Neutrophil (primary cell): ENCODE results near the gene FANCF.

Experiments
- H3K27ac ChIP-seq: fragments of 200-600 bp; sonication (generic); 2 replicates; pipeline ENCODE4 v1.5.1; 2016; ENCODE audit warnings: mild to moderate bottlenecking, moderate library complexity
- H3K27me3 ChIP-seq: fragments of 200-600 bp; sonication (generic); 2 replicates; pipeline ENCODE4 v1.6.0; 2016; ENCODE audit warnings: mild to moderate bottlenecking
- H3K36me3 ChIP-seq: fragments of 200-600 bp; sonication (generic); 2 replicates; pipeline ENCODE4 v1.5.1; 2017
- H3K4me1 ChIP-seq, 2 experiments: fragments of 200-600 bp in 1 of 2; sonication (generic) in 1 of 2; 1 replicate in 1 of 2; 2 replicates in 1 of 2; pipeline versions ENCODE4 v1.5.1 to v1.6.1; 2013 to 2016; ENCODE audit warnings: low read depth in 1 of 2, low read length in 1 of 2, mild to moderate bottlenecking in 1 of 2, moderate library complexity in 1 of 2; ENCODE audit not compliant: control insufficient read depth in 1 of 2, insufficient read depth in 1 of 2
- H3K4me3 ChIP-seq, 2 experiments: fragments of 200-600 bp in 1 of 2; sonication (generic) in 1 of 2; 1 replicate in 1 of 2; 2 replicates in 1 of 2; pipeline ENCODE4 v1.5.1; 2013 to 2016; ENCODE audit warnings: low read depth in 1 of 2, low read length in 1 of 2, mild to moderate bottlenecking in 1 of 2, moderate library complexity in 1 of 2
- H3K9me3 ChIP-seq: fragments of 200-600 bp; sonication (generic); 2 replicates; pipeline ENCODE4 v1.5.1; 2016
- TF ChIP-seq, protein P1 (sequence below): fragments of 200-600 bp; sonication (generic); IDR thresholded peaks from 2 replicates; pipeline ENCODE4 v1.5.1; 2016; ENCODE audit warnings: antibody characterized with exemption

FANCF gene

DNA sequence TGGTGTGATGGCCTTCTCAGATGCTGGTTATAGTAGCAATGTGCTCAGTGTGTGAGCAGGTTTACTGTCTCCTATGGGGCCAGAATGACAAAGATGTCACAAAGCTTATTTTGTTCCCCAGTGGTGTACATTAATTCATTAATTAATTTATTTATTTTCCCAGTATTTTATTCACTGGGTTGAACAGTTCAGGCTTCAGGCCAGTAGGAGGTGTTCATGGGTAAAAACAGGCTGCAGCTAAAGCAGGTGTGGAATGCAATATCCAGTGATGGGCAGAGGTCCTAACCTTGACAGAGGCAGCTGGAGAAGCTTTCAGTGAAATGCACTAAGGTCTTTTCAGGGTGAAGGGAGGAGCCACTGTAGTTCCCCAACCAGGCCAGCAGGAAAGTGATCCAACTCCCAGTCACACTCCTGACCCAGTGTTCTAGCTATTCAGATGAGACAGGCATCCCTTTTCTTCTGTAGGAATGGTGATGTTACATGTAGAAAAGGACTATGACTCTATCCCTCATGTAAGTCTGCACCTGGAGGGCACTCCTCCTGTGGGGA, 7.8 kb upstream of the FANCF start:
- TF ChIP-seq, protein P1, sequence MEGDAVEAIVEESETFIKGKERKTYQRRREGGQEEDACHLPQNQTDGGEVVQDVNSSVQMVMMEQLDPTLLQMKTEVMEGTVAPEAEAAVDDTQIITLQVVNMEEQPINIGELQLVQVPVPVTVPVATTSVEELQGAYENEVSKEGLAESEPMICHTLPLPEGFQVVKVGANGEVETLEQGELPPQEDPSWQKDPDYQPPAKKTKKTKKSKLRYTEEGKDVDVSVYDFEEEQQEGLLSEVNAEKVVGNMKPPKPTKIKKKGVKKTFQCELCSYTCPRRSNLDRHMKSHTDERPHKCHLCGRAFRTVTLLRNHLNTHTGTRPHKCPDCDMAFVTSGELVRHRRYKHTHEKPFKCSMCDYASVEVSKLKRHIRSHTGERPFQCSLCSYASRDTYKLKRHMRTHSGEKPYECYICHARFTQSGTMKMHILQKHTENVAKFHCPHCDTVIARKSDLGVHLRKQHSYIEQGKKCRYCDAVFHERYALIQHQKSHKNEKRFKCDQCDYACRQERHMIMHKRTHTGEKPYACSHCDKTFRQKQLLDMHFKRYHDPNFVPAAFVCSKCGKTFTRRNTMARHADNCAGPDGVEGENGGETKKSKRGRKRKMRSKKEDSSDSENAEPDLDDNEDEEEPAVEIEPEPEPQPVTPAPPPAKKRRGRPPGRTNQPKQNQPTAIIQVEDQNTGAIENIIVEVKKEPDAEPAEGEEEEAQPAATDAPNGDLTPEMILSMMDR: no peak
- Histone ChIP-seq H3K9me3 (no peaks in the 10 kb centered on the region), H3K27ac (no peak overlapping the region), H3K36me3 (no peaks in the 10 kb centered on the region), H3K4me3 (no peak overlapping the region), H3K27me3 (no peaks in the 10 kb centered on the region), H3K4me1 (no peaks in the 10 kb centered on the region)

DNA sequence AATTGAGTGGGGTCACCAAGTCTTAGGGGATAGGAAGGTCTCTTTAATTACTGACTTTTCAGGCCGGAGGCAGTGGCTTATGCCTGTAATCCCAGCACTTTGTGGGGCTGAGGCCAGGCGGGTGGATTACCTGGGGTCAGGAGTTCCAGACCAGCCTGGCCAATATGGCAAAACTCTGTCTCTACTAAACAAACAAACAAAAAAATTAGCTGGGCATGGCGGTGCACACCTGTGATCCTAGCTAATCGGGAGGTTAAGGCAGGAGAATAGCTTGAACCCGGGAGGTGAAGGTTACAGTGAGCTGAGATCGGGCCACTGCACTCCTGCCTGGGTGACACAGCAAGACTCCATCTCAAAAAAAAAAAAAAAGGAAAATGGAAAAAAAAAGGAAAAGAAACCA, 1.8 kb upstream of the FANCF start:
- Histone ChIP-seq H3K27ac (no peak overlapping the region), H3K4me1 (peaks cover 17 to 18% of the 10 kb centered on the region in 2 experiments), H3K27me3 (no peaks in the 10 kb centered on the region), H3K36me3 (no peaks in the 10 kb centered on the region), H3K9me3 (no peaks in the 10 kb centered on the region), H3K4me3 (no peak overlapping the region)
- TF ChIP-seq, protein P1: no peak

DNA sequence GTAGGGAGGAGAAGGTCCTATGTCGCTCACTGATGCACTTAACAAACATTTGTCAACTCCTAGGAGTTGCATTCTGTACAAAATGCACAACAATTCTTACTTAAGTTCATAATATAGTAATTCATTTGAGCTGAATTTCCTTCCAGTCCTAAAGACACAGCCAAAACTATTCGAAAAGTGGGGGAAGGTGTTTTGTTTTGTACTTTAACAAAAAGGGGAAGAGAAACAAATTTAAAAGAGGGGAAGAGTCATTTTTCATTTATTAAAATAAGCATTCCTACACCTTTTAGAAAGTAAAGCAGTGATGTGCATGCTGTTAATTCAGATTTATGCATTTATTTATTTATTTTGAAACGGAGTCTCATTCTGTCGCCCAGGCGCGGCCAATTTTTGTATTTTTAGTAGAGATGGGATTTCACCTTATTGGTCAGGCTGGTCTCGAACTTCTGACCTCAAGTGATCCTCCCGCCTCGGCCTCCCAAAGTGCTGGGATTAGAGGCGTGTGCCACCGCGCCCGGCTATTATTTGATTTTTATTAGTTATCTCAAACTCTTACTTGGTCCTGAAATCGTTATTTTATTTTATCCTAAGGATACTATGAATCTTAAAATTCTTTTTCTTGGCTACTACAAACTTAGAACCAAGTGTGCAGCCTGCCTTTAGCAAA, 1.1 kb upstream of the FANCF start:
- Histone ChIP-seq H3K9me3 (no peaks in the 10 kb centered on the region), H3K36me3 (no peaks in the 10 kb centered on the region), H3K4me3 (no peak overlapping the region), H3K4me1 (peaks cover 17 to 18% of the 10 kb centered on the region in 2 experiments), H3K27me3 (no peaks in the 10 kb centered on the region), H3K27ac (peak overlapping the region; percentile 80)
- TF ChIP-seq, protein P1: no peak

DNA sequence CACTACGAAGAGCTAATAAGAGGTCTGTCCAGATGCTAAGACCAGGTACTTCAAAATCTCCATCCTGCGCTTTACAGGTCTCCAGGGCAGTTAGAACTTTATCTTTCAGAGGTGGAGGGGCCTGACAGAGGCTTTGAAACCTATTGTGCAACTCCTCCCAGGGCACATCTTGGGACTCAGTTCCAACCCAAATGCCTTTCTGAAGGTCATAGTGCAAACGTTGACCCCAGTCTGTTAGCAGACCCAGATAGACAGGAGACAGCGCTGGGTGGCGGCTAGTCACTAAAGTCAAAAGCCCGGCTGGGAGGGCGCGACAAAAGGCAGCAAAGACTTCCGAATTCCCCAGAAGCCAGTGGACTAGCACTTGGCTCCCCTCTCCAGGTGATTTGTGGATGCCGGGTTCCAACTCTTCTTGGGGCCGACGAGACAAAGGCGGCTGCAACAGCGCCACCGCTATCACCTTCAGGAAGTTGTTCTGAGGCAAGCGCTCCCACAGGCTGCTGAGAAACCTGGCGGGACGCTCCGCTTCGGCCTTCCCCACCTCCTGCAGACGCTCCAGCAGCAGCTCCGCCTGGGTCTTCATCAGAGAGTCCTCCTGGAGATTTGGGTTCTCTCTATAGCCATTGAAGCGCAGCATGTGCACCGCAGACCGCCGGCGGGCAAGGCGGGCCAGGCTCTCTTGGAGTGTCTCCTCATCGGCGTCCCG, 728 bp downstream of the FANCF start:
- H3K36me3 ChIP-seq: no peaks in the 10 kb centered on the region
- H3K27me3 ChIP-seq: no peaks in the 10 kb centered on the region
- TF ChIP-seq, protein P1: no peak
- peaks cover 17 to 18% of the 10 kb centered on the region in 2 experiments for H3K4me1 ChIP-seq
- no peaks in the 10 kb centered on the region for H3K9me3 ChIP-seq
- H3K4me3 ChIP-seq: peak overlapping the region; percentile 75 to 98
- H3K27ac ChIP-seq: peak overlapping the region; percentile 80

DNA sequence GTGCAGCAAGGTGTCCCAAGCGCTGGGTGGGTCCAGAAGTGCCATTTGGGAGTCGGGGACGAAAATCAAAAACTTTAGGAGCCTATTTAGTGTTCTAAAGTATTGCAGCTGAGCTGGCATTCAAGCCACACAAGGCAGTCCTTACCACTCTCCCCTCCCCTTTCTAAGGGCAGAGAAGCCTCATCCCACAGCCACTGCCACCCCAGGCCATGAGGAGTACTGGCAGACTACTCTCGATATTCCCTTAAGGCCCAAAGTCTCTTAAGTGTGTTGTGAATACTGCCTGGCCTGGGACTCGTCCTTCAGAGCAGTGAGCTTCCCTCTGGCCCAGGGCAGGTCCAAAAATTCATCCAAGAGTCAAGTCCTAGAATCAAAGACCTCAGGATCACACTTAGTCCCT, 7.8 kb downstream of the FANCF start:
- TF ChIP-seq, protein P1: no peak
- no peaks in the 10 kb centered on the region for H3K27me3 ChIP-seq
- no peak overlapping the region for H3K27ac ChIP-seq
- no peaks in the 10 kb centered on the region for H3K4me1 ChIP-seq
- H3K36me3 ChIP-seq: no peaks in the 10 kb centered on the region
- no peak overlapping the region for H3K4me3 ChIP-seq
- no peaks in the 10 kb centered on the region for H3K9me3 ChIP-seq
